WTC11 (cell line): ENCODE measurements around the gene C9orf50. TPM values are rescaled to one million over a fixed set of nuclear protein-coding genes. Genes with fewer than 3 reads are reported as not detected.
A peak's percentile ranks its signal among the peaks of the same experiment; 100 is the strongest.

Experiments used
- ATAC-seq: fragments of 200-7000 bp; cut with Tn5 transposase; 2 replicates; pipeline ENCODE4 v1.10.0; 2021; ENCODE audit warnings: mild to moderate bottlenecking, moderate library complexity
- CTCF ChIA-PET: fragments of 300-600 bp; sonication (Branson Sonifier 250); formaldehyde crosslinking; loops from one replicate; lab custom pipeline; 2021; ENCODE audit warnings: antibody characterized with exemption; lab: Charles Lee
- POLR2A ChIA-PET: fragments of 350-600 bp; sonication (Branson Sonifier 250); formaldehyde crosslinking; loops from one replicate; lab custom pipeline; 2021; ENCODE audit warnings: antibody characterized with exemption; lab: Charles Lee
- DNase-seq: peaks from one replicate; pipeline ENCODE4 v3.0.0; 2021; ENCODE audit warnings: low spot score
- H3K27ac Mint-ChIP-seq: 2 replicates; pipeline ENCODE4 v1.8.0; 2021; ENCODE audit warnings: mixed read lengths
- H3K27me3 Mint-ChIP-seq: 2 replicates; pipeline ENCODE4 v1.8.0; 2021; ENCODE audit warnings: low read depth, mild to moderate bottlenecking, moderate library complexity, mixed read lengths
- H3K36me3 Mint-ChIP-seq: 2 replicates; pipeline ENCODE4 v1.8.0; 2021; ENCODE audit warnings: mixed read lengths
- H3K4me1 Mint-ChIP-seq: 2 replicates; pipeline ENCODE4 v1.8.0; 2022; ENCODE audit warnings: mixed read lengths
- H3K4me3 Mint-ChIP-seq: 2 replicates; pipeline ENCODE4 v1.8.0; 2021; ENCODE audit warnings: mild to moderate bottlenecking, moderate library complexity, mixed read lengths
- H3K9me3 Mint-ChIP-seq: 2 replicates; pipeline ENCODE4 v1.8.0; 2021; ENCODE audit warnings: mixed read lengths
- FOXK1 ChIP-seq: sonication (generic); formaldehyde crosslinking; IDR thresholded peaks from 2 replicates; pipeline ENCODE4 v1.8.0; 2022; ENCODE audit warnings: mild to moderate bottlenecking, moderate library complexity, missing genetic modification reagents
- JAZF1 ChIP-seq: fragments of 250-450 bp; sonication (Bioruptor Pico); IDR thresholded peaks from 2 replicates; pipeline ENCODE4 v1.9.0; 2021; ENCODE audit warnings: moderate library complexity, mild to moderate bottlenecking, inconsistent platforms
- ZNF396 ChIP-seq: fragments of 250-450 bp; sonication (Bioruptor Pico); IDR thresholded peaks from 2 replicates; pipeline ENCODE4 v1.8.0; 2021; ENCODE audit warnings: mild to moderate bottlenecking, moderate library complexity, borderline replicate concordance
- total RNA-seq: library from RNA; stranded (reverse); gene quantifications from 3 replicates; pipeline ENCODE4 v1.2.3, GENCODE V29; 2021
- TF ChIP-seq, protein P1 (sequence below): sonication (generic); formaldehyde crosslinking; IDR thresholded peaks from 2 replicates; pipeline ENCODE4 v1.8.1; 2023; ENCODE audit warnings: mild to moderate bottlenecking, missing genetic modification reagents, borderline replicate concordance
- TF ChIP-seq, protein P2 (sequence below): sonication (generic); formaldehyde crosslinking; IDR thresholded peaks from 2 replicates; pipeline ENCODE4 v1.8.0; 2022; ENCODE audit warnings: mild to moderate bottlenecking, missing genetic modification reagents
- TF ChIP-seq, protein P3 (sequence below): fragments of 250-450 bp; sonication (Bioruptor Pico); IDR thresholded peaks from 2 replicates; pipeline ENCODE4 v1.8.0; 2021; ENCODE audit warnings: mild to moderate bottlenecking
- TF ChIP-seq, protein P4 (sequence below): sonication (generic); formaldehyde crosslinking; IDR thresholded peaks from 2 replicates; pipeline ENCODE4 v1.8.1; 2023; ENCODE audit warnings: mild to moderate bottlenecking, missing genetic modification reagents, moderate library complexity
- TF ChIP-seq, protein P5 (sequence below): sonication (generic); formaldehyde crosslinking; IDR thresholded peaks from 2 replicates; pipeline ENCODE4 v1.8.0; 2022; ENCODE audit warnings: mild to moderate bottlenecking, missing genetic modification reagents
- TF ChIP-seq, protein P6 (sequence below): sonication (generic); formaldehyde crosslinking; conservative IDR thresholded peaks from 2 replicates; pipeline ENCODE4 v1.8.1; 2023; ENCODE audit warnings: mild to moderate bottlenecking, low read depth, missing genetic modification reagents, moderate library complexity

The C9orf50 gene
- total RNA-seq, 1 experiment from 2014 or later, result 0.11 TPM

DNA sequence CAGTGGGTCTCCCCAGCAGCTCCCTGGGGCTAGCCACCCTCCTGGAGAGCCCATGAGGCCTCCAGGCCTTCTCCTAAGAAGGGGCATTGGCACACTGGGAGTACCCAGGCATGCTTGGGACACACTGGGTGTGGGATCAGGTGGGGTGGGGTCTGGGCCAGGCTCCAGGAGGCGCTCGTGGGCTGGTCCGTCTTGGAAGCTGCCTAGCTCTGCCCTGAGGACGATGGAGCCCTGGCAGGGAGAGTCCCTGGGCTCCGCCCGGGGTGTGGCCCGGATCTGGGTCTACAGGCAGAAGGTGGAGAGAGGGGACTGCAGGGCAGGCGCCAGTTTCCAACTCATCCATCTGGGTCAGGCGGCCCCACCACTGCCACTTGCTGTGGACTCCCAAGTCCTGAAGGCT is 46.9 kb upstream of the C9orf50 start:
- TF ChIP-seq ZNF396 (CRISPR knock-in tag), result no peak
- TF ChIP-seq, protein P1, sequence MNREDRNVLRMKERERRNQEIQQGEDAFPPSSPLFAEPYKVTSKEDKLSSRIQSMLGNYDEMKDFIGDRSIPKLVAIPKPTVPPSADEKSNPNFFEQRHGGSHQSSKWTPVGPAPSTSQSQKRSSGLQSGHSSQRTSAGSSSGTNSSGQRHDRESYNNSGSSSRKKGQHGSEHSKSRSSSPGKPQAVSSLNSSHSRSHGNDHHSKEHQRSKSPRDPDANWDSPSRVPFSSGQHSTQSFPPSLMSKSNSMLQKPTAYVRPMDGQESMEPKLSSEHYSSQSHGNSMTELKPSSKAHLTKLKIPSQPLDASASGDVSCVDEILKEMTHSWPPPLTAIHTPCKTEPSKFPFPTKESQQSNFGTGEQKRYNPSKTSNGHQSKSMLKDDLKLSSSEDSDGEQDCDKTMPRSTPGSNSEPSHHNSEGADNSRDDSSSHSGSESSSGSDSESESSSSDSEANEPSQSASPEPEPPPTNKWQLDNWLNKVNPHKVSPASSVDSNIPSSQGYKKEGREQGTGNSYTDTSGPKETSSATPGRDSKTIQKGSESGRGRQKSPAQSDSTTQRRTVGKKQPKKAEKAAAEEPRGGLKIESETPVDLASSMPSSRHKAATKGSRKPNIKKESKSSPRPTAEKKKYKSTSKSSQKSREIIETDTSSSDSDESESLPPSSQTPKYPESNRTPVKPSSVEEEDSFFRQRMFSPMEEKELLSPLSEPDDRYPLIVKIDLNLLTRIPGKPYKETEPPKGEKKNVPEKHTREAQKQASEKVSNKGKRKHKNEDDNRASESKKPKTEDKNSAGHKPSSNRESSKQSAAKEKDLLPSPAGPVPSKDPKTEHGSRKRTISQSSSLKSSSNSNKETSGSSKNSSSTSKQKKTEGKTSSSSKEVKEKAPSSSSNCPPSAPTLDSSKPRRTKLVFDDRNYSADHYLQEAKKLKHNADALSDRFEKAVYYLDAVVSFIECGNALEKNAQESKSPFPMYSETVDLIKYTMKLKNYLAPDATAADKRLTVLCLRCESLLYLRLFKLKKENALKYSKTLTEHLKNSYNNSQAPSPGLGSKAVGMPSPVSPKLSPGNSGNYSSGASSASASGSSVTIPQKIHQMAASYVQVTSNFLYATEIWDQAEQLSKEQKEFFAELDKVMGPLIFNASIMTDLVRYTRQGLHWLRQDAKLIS (CRISPR knock-in tag), result no peak
- TF ChIP-seq, protein P2, sequence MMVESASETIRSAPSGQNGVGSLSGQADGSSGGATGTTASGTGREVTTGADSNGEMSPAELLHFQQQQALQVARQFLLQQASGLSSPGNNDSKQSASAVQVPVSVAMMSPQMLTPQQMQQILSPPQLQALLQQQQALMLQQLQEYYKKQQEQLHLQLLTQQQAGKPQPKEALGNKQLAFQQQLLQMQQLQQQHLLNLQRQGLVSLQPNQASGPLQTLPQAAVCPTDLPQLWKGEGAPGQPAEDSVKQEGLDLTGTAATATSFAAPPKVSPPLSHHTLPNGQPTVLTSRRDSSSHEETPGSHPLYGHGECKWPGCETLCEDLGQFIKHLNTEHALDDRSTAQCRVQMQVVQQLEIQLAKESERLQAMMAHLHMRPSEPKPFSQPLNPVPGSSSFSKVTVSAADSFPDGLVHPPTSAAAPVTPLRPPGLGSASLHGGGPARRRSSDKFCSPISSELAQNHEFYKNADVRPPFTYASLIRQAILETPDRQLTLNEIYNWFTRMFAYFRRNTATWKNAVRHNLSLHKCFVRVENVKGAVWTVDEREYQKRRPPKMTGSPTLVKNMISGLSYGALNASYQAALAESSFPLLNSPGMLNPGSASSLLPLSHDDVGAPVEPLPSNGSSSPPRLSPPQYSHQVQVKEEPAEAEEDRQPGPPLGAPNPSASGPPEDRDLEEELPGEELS (CRISPR knock-in tag), result no peak
- CTCF ChIA-PET, result interaction anchor here (1.3 to 1.4 kb wide), 2 partner anchors 53 to 70 kb away, joined by 6 read pairs; no protein-coding TSS in a partner anchor
- ATAC-seq (no peak), DNase-seq (no peak)
- no peaks in the 10 kb centered on the region for H3K9me3 Mint-ChIP-seq
- no peak overlapping the region for H3K4me3 Mint-ChIP-seq
- peaks cover 17% of the 10 kb centered on the region for H3K4me1 Mint-ChIP-seq
- H3K27ac Mint-ChIP-seq, result no peak overlapping the region
- H3K27me3 Mint-ChIP-seq, result peaks cover 28% of the 10 kb centered on the region
- H3K36me3 Mint-ChIP-seq, result no peaks in the 10 kb centered on the region
- POLR2A ChIA-PET, result no interaction called here

DNA sequence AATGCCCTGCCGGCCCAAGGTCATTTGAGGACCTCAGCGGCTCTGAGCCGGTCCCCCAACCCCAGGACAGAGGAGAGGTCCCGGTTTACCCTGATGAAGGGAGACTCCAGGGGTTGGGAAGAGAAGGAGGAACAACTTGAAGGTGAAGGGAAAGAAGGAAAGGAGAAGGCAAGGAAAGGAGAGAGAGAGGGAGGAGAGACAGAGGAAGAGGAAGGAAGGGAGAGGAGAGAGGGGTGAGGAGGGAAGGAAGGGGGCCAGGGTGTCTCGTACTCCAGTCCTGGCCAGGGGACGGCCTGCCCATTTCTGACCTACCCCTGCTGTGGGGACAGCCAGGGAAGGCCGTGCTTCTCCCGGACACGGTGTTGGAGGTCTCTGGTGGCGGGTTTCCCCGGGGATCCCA is 46.5 kb upstream of the C9orf50 start:
- Mint-ChIP-seq H3K4me3 (no peak overlapping the region), H3K9me3 (no peaks in the 10 kb centered on the region), H3K36me3 (no peaks in the 10 kb centered on the region)
- TF ChIP-seq, protein P3, sequence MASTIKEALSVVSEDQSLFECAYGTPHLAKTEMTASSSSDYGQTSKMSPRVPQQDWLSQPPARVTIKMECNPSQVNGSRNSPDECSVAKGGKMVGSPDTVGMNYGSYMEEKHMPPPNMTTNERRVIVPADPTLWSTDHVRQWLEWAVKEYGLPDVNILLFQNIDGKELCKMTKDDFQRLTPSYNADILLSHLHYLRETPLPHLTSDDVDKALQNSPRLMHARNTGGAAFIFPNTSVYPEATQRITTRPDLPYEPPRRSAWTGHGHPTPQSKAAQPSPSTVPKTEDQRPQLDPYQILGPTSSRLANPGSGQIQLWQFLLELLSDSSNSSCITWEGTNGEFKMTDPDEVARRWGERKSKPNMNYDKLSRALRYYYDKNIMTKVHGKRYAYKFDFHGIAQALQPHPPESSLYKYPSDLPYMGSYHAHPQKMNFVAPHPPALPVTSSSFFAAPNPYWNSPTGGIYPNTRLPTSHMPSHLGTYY (CRISPR knock-in tag), result no peak
- TF ChIP-seq, protein P4, sequence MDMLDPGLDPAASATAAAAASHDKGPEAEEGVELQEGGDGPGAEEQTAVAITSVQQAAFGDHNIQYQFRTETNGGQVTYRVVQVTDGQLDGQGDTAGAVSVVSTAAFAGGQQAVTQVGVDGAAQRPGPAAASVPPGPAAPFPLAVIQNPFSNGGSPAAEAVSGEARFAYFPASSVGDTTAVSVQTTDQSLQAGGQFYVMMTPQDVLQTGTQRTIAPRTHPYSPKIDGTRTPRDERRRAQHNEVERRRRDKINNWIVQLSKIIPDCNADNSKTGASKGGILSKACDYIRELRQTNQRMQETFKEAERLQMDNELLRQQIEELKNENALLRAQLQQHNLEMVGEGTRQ, result no peak
- TF ChIP-seq, protein P5, sequence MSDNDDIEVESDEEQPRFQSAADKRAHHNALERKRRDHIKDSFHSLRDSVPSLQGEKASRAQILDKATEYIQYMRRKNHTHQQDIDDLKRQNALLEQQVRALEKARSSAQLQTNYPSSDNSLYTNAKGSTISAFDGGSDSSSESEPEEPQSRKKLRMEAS, result no peak
- no peak for TF ChIP-seq FOXK1
- TF ChIP-seq, protein P6, sequence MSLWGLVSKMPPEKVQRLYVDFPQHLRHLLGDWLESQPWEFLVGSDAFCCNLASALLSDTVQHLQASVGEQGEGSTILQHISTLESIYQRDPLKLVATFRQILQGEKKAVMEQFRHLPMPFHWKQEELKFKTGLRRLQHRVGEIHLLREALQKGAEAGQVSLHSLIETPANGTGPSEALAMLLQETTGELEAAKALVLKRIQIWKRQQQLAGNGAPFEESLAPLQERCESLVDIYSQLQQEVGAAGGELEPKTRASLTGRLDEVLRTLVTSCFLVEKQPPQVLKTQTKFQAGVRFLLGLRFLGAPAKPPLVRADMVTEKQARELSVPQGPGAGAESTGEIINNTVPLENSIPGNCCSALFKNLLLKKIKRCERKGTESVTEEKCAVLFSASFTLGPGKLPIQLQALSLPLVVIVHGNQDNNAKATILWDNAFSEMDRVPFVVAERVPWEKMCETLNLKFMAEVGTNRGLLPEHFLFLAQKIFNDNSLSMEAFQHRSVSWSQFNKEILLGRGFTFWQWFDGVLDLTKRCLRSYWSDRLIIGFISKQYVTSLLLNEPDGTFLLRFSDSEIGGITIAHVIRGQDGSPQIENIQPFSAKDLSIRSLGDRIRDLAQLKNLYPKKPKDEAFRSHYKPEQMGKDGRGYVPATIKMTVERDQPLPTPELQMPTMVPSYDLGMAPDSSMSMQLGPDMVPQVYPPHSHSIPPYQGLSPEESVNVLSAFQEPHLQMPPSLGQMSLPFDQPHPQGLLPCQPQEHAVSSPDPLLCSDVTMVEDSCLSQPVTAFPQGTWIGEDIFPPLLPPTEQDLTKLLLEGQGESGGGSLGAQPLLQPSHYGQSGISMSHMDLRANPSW (CRISPR knock-in tag), result no peak
- TF ChIP-seq, all 79 proteins: peak for 0
- POLR2A ChIA-PET, result no interaction called here
- ATAC-seq, result no peak
- Mint-ChIP-seq H3K27me3 (peaks cover 32% of the 10 kb centered on the region), H3K27ac (no peak overlapping the region), H3K4me1 (peaks cover 17% of the 10 kb centered on the region)
- DNase-seq, result no peak
- CTCF ChIA-PET, result interaction anchor here (1.0 to 1.4 kb wide), 3 partner anchors 12 to 54 kb away, joined by 3 to 6 read pairs (median 3); no protein-coding TSS in a partner anchor

DNA sequence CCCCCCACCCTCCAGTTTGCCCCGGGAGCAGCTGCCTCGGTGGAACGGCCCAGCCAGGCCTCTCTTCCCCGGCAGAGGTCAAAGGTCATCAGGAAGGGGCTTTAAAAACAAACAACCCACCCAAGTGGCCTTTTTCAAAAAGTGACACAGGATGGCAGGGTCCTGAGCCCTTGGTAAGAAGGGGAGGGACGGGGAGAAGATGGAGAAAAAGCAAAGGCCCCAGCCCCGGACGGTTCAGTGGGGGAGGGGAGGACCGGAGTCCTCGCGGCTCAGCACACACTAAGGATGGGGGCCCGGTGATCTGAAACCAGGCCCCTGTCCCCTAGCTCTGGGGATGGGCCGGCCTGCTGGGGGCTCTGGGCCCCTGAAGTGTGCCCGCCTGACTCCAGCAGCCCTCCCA is 45.7 kb upstream of the C9orf50 start:
- Mint-ChIP-seq H3K9me3 (no peaks in the 10 kb centered on the region), H3K4me3 (peak overlapping the region; percentile 43; the same call in 1 of the 2 replicates)
- POLR2A ChIA-PET, result no interaction called here
- TF ChIP-seq, protein P5, result peak; percentile 33; the same call in 1 of the 2 replicates
- TF ChIP-seq JAZF1, result no peak
- TF ChIP-seq, protein P4, result no peak
- TF ChIP-seq, all 79 proteins: peak for 1
- Mint-ChIP-seq H3K27me3 (peaks cover 32% of the 10 kb centered on the region), H3K4me1 (peaks cover 17% of the 10 kb centered on the region), H3K27ac (no peak overlapping the region), H3K36me3 (no peaks in the 10 kb centered on the region)
- DNase-seq (no peak), ATAC-seq (peak; percentile 10; the same call in 1 of the 2 replicates)
- CTCF ChIA-PET, result interaction anchor here (0.6 to 2.5 kb wide), 10 partner anchors 12 to 535 kb away, joined by 3 to 6 read pairs (median 4); no protein-coding TSS in a partner anchor
